Epithelial cell of proximal tubule (primary cell): Measurements from ENCODE around the gene PDE8B. TPM values are rescaled to one million over a fixed set of nuclear protein-coding genes. Genes with fewer than 3 reads are reported as not detected.

Source experiments
- DNase-seq: peaks from one replicate; pipeline ENCODE4 v3.0.0-alpha.2; 2011; ENCODE audit warnings: low read depth
- H3K4me3 ChIP-seq: 2 replicates; pipeline ENCODE4 v1.5.1; 2011; ENCODE audit warnings: low read depth, mild to moderate bottlenecking, low read length
- total RNA-seq: library from RNA; depleted of rRNA; stranded (reverse); fragments of >200 nt; gene quantifications from 2 replicates; pipeline ENCODE4 v1.2.3, GENCODE V29; 2015
- TF ChIP-seq, protein P1 (sequence below): conservative IDR thresholded peaks from 2 replicates; pipeline ENCODE4 v1.5.1; 2012; ENCODE audit warnings: low read depth, mild to moderate bottlenecking, low read length

The PDE8B gene
- total RNA-seq, 1 donor from 2014 or later = 0.35 TPM

DNA sequence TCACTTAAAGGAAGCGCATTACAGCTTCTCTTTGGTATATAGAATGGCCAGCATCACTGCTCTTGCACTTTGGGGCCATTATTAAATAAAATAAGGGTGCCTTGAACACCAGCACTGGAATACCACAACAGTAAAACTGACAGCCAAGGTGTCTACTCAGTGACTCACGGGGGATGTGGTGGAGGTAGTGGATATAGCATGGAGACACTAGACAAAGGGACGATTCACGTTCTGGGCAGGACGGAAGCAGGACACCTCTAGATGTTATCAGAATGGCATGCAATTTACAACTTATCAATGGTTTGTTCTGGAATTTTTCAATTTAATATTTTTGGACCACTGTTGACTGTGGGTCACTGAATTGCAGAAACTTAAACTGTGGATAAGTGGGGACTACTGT is 32.9 kb upstream of the PDE8B start:
- H3K4me3 ChIP-seq = no peak overlapping the region
- TF ChIP-seq, protein P1, sequence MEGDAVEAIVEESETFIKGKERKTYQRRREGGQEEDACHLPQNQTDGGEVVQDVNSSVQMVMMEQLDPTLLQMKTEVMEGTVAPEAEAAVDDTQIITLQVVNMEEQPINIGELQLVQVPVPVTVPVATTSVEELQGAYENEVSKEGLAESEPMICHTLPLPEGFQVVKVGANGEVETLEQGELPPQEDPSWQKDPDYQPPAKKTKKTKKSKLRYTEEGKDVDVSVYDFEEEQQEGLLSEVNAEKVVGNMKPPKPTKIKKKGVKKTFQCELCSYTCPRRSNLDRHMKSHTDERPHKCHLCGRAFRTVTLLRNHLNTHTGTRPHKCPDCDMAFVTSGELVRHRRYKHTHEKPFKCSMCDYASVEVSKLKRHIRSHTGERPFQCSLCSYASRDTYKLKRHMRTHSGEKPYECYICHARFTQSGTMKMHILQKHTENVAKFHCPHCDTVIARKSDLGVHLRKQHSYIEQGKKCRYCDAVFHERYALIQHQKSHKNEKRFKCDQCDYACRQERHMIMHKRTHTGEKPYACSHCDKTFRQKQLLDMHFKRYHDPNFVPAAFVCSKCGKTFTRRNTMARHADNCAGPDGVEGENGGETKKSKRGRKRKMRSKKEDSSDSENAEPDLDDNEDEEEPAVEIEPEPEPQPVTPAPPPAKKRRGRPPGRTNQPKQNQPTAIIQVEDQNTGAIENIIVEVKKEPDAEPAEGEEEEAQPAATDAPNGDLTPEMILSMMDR = no peak
- no peak for DNase-seq

DNA sequence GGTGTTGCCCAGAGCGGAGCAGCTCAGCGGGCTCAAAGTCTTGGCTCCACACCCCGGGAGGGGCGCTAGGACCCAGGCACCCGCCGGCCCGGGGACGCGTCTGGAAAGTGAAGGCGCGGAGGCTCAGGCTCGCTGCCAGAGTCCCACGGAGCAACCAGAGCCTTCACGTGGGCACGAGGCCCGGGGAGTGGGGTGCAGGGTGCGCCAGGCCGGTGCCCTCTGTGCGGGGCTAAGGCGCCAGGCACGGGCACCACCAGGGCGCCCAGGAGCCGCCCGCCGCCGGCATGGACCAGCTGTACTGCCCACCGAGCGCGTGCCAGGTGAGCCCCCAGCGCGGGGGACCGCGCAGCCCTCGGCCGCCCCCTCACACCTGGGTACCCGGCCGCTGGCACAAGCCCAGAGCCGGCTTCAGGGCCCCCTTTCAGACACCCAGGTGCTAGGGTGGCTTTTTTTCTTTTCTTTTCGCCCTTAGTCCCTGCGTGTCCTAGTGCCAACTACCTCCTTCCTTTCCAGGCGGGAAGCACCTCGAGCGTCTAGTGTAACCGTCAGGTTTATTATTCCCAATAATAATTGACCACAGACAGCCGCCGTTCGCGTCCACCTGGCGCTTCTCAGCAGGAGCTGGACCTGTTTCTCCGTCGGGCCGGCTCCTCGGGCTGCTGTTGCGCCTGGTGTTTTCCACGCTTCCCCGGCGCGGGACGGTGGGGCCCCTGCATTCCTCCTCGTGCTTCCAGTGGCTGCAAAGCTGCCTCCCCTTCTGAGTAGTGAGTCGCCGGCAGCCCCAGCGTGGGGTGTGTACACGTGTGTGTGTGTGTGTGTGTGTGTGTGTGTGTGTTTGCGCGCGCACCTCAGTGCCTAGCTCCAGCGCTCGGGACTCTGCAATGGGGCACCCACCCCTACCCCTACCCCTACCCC is 30.1 kb upstream of the PDE8B start:
- DNase-seq = no peak
- TF ChIP-seq, protein P1 = no peak
- H3K4me3 ChIP-seq = peak overlapping the region; percentile 46

DNA sequence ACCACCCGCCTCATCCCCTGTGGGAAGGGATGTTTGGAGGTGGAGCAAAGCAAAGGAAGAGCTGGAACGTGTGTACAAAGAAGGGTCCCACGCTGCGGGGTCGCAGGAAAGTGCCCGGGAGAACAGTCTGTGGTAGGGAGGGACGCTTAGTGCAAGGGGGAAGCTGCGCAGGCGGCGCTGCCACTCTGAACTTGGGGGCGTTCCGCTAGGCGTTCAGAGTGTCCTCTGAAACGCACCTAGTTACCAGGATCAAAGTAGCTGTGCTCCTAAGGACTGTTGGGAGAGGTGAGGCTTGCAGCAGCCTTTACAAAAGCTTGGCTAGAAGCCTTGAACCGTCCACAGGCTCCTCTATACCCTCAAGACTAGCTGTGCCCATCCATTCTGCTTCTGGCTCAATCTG is 29.3 kb upstream of the PDE8B start:
- DNase-seq = no peak
- H3K4me3 ChIP-seq = no peak overlapping the region
- TF ChIP-seq, protein P1 = no peak

DNA sequence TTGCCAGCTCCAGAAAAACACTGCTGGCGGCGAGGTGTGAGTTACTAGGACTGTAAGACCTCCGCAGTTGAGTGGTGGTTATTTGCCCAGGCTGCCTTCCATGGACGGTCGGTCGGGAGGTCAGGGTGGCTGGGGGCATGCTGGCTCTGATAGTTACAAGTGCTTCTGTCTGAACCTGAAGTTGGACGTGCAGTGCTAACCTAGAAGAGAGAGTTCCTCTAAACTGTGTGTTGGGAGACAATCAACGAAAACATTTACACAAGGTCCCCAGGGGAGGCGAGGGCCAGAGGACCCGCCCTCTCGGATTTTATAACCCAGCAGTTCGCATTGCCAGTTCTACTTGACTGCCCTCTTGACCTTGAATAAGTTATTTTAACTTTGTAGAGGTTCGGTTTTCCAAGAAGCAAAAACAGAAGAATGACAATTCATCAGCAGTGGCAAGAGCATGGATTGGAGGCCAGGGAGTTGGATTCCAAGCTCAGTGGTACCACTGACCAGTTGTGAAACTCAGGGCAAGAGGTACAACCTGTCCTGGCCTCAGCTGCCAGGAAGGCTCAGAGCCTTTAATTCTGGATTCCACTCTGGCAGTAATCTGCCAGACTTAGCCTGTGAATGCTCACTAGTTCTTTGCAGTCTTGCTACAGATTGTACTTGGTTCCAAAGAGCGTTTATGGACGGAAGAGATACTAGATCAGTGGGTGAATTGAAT is 28.7 kb upstream of the PDE8B start:
- no peak for DNase-seq
- no peak overlapping the region for H3K4me3 ChIP-seq
- TF ChIP-seq, protein P1 = no peak

DNA sequence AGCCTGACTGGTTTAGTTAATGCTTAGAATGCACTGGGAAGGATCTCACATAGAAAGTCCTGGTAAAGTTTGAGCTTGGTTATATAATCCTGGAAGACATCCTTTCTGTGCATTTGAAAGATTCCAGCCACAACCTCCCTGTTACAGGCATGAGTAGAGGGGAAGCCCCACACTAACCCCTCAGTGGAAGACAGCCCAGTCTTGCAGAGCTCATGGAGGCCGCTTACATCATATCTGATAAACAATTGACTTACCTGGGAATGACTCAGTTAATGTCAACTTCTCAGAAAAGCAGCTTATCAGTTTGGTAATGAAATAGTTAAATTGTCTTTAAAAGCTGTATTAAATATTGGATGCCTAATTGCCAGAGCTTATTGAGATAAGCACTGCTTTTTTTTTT is 28.1 kb upstream of the PDE8B start:
- TF ChIP-seq, protein P1 = no peak
- no peak for DNase-seq
- no peak overlapping the region for H3K4me3 ChIP-seq

DNA sequence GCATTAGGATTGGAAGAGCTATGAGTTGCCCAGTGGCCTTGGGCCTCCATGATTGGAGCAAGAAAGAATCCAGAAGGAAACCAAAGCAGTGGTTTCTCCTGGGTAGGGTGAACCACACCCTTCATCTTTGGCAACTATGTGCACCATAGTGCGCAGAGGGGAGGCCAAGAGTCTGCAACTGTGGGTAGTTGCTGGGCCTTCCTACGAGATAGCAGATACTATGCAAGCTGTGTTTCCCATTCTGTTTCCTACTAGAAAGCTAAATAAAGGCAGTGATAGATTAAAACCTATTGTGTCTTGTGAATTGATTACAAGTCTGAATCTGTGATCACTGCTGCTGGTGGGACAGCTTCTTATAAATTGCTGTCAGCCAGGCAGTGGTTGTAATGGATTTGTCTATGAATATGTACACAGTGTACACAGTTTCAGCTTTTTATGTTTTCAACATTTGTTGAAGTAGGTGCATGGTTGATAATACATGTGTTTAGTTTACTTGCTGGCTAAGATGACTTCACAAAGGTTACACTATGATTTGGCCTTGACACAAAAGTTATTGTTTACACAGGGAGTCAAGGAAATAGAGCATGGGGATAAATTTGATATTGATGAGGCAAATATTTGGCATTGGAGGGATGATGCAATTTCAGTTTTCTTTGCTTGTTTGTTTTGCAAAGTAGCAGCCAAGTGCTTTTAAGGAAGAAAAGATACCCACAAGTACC is 23.7 kb upstream of the PDE8B start:
- DNase-seq = no peak
- TF ChIP-seq, protein P1 = no peak
- H3K4me3 ChIP-seq = no peak overlapping the region
